ENCODE results near the gene FKBP2.

FKBP2 gene

DNA sequence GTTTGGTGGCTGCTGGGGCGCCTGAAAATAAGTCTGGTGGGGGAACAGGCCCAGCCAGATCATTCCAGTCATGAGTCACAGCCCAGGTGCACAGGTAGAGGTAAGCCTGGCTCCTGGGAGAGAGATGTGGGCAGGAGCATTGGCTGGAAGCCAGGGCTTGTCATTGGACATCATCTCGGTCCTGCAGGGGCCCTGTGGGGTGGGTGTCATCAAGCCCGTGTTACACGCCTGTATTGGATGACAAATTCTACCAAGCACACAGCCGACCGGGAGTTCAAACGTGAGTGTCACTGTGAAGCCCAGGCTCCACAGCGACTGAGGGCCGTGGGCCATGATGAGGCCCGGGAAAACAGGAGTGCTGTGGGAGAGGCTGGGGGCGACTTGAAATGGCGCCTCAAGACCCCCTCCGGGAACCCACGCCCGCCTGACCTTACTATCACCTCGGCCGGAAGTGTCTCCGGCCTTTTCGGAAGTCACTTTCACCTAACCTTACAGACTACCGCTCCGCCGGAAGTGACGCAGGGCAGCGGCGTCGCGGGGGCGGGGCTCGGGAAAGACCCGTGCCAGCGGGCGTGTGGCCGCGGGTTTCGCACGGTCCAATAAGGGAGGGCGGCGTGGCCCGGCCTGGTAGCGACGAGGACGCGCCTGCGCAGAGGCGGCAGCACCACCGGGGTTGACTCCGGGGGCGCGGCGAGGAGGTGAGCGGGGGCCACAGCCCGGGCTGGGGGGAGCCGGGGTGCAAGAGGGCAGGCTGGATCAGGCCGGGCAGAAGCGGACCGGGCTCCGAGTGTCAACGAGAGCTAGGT is at the start of gene FKBP2:
TSS of gene FKBP2 (plus strand) at position 661 of the 806 bp plus-strand sequence. CDS start 1,293 bp downstream, outside the sequence.
- peak; percentile 97 for DNase-seq

DNA sequence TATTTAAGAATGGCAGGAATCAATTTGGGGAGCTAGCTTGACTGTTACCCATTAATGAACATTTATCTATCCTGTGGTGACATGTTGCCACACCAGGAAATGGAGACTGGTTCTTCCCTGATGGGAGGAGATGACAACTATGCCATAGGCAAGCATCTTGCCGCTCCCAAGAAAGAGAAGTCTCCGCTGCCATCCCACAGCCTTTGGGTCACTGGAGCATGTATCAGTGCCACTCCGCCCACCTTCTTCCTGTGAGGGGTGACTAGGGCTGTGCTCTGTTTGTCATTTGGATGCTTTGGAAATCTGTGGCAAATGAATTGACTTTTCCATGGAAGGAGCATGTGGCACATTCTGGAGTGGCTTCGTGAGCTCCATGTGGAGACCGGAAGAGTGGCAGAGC is 48.5 kb upstream of the FKBP2 start:
- DNase-seq, result no peak

DNA sequence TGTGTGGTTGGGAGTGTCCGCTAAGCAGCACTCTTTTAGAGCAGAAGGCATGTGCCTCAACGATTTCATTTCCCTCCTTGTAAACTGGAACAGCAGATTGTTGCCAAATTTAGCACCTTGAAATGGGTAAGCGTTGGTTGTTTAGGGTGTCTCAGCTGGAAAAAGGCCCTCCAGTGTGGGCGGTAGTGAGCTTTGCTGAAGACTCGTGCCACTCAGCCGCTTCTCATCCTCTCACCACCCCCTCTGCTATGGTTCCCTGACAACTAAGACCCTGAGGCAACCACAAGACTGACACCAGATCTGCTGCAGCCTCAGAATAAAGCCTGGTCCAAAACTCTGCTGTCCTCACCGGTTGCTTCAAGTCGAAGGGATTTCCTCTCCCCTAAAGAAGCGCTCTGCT is 44.3 kb upstream of the FKBP2 start:
- no peak for DNase-seq

DNA sequence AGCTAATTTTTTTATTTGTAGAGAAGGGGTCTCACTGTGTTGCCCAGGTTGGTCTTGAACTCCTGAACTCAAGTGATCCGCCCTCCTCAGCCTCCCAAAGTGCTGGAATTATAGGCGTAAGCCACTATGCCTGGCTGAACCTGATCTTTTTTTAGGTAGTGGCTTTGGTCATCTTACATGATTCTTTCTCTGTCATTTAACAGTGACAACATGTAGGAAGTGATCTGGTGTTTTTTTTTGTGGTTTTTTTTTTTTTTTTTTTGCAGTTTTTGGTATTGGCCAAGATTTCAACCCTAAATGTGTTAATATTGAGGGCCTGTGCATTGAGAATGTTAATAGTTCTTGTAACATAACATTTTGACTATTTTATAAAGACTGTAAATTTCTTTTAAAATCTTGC is 42.4 kb upstream of the FKBP2 start:
- DNase-seq, result no peak

DNA sequence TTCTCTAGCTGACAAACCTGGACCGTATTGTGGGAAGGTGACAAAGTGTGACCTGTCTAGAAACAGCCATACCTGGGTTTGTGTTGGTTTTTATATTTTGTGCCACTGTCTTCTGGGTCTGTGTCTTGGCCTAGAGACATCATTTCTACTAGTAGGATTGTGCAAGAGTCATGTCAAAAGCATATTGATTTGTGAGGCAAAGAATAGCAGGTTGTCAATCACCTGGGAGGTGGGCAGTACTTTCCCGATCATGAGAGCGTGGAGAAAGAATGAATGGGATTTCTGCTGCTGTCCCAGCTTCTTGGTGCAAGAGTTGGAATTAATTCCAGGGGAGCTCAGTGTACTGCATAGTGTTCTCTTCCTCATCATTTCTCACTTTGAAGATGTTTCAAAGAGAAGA is 39.4 kb upstream of the FKBP2 start:
- no peak for DNase-seq

DNA sequence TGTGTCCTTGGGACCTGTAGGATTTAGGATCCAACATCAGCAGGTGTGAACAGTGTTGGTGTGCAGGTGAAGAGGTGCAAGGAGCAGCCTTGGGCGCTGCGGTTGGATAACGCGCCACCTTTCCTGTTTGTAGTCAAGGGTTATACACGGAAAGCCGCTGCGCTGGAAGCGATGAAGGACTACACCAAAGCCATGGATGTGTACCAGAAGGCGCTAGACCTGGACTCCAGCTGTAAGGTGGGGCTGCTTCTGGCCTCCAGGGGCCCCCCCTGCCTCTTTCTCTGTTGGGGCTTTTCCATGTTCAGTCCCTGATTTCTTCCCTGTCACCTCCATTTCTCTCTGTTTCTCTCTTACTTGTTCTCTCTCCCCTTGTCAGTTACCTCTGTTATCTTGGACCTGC is 37.9 kb upstream of the FKBP2 start:
- DNase-seq, result no peak

DNA sequence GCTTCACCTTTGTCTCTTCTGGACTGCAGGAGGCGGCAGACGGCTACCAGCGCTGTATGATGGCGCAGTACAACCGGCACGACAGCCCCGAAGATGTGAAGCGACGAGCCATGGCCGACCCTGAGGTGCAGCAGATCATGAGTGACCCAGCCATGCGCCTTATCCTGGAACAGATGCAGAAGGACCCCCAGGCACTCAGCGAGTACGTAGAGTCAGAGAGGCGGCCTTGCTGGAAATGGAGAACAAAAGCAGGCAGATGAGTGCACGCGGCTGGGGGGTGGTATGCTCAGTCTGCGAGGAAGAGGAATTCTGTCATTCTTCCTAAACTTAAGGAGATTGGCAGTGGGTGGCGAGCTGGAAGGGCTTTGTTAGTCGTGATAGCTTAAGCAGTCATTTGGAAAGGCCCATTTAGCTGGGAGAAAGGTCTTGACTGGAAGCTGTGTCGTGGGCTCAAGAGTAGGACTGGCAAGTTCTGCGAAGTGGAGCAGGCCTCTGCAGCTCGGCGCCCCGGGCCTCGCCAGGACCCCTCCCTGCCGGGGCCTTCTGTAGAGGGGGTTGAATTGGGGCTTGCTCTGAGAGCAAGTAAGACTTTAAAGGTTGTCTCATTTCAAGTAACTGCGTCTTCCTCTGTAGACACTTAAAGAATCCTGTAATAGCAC is 37.3 kb upstream of the FKBP2 start:
- DNase-seq, result no peak

DNA sequence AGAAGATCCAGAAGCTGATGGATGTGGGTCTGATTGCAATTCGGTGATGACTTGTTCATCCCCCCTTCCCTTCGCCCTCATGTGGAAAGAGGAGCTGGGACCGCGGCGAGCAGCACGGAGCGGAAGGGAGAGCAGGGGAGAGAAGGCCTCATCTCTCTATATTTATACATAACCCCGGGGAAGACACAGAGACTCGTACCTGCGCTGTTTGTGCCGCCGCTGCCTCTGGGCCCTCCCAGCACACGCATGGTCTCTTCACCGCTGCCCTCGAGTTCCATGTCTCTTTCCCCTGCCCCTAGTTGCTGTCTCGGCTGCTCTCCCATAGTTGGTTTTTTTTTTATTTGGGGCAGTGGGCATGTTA is 36.8 kb upstream of the FKBP2 start:
- no peak for DNase-seq

DNA sequence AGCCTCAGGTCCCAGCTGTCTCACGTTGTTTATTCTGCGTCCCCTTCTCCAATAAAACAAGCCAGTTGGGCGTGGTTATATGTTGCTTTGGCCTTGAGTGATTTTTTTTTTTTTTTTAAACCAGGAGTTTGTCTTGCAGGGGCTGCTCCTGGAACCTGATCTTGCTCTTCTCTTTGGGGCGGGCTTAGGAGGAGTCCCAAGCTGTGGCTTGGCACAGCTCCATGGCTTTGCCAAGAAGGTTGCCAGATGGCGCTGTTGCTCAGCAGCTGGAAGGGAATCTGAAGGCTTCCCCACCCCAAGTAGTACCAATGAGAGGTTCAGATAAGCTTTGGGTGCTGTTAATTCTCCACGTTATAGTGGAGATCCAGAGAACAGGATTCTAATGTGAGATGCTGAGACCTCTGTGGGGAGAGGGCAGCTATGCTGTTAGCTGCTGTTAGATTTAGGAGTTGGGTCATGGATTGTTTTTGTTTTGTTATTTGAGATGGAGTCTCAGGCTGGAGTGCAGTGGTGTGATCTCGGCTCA is 36.4 kb upstream of the FKBP2 start:
- peak; percentile 99 for DNase-seq

DNA sequence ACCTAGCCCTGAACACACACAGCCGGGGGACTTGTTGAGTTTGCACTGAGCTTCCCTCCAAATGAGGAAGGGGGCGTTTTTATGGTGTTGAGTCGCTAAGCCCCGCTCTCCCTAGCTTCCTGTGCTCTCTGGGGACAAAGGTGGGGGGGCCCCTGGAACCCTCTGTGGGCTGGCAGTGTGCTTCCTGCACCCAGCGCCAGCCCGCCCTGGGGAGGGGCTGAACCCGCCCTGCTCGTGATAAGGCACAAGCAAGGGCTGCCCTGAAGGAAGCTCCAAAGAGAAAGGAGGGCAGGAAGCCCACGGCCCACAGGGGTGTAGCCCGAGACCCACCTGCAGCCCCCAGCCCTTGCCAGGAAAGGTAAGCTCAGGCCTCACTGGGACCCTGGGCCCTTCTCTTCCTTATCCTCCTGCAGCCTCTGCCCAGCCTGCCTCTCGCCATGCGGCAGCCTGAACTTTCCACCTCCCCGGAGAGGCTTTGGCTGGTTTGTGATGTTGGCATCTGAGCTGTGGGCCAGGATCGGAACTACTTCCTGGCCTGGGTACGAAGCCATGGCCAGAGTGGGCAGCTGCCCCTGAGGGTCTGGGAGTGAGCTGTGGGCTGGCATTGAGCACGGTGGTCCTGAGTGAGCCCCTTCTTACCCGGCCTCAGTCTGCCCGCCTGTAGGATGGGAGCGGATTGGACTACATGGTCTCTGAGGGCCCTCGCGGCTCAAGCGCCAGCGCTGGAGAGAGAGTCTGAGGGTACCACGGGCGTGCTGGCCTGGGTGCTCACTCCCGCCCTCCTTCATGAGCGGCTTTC is 34.2 kb upstream of the FKBP2 start, which contains the start of gene FERMT3:
TSS of gene FERMT3 (plus strand) at position 265 of the 799 bp plus-strand sequence. CDS start 644 bp downstream, outside the sequence.
- peak; percentile 88 for DNase-seq

DNA sequence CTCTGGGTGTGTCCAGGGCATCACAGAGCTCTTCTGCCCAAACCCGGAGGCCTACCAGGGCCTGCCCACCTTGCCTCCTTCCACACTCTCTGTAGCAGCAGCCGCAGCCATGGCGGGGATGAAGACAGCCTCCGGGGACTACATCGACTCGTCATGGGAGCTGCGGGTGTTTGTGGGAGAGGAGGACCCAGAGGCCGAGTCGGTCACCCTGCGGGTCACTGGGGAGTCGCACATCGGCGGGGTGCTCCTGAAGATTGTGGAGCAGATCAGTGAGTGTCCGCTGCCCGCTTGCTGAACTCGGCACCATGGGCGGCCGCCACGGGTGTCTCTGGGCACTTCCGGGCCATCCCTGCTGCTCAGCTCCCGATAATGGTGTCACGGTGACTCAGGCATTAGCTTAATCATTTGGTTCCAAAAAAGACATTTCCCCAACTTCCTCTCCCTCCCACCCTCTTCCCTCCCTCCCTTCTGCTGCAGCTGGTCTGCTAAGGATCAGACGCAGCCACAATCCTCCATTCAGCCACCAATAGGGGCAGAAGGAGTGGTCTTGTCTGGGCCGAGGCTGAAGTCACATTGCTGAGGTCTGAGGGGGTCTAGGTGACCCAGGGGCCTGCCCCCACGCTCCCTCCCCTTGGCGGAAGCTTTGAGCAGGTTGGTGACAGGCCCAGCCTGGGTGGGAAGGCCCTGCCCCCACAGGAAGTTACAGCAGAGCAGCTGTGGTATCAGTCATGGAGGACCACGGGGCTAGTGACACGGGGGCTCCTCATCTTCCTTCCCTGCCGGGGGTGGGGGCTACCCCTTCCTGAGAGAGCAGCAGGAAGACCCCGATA is 33.4 kb upstream of the FKBP2 start:
- DNase-seq, result peak; percentile 90

DNA sequence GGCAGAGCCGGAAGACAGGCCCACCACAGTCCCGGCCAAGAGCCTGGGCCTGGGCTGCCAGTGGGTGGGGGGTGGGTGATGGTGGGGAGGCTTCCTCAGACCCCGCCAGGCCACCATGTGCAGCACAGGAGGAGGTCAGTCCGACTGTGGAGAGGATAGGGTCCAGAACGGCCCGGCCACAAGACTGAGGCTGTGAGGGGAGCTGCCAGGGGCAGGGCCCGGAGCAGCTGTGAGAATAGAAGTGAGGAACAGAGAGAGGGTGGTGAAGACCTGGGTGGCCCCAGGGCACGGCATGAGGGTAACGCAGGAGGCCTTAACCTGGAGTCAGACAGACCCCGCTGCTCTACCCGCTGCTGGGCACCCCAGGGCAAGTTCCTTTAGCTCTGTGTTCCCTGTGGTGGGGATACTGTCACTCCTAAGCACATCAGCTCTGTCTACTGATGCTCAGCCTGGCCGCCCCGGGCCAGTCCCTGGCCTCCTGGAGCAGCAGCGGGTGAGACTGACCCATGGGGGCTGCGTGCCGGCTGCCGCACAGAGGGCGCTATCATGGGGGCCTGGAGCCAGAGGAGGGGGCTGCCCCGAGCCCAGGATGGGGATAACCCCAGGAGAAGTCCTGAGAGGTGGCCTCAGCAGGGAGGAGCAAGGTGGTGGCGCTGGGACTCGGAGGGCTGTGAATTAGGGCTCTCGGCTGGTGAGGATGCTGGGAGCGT is 32.7 kb upstream of the FKBP2 start:
- no peak for DNase-seq

DNA sequence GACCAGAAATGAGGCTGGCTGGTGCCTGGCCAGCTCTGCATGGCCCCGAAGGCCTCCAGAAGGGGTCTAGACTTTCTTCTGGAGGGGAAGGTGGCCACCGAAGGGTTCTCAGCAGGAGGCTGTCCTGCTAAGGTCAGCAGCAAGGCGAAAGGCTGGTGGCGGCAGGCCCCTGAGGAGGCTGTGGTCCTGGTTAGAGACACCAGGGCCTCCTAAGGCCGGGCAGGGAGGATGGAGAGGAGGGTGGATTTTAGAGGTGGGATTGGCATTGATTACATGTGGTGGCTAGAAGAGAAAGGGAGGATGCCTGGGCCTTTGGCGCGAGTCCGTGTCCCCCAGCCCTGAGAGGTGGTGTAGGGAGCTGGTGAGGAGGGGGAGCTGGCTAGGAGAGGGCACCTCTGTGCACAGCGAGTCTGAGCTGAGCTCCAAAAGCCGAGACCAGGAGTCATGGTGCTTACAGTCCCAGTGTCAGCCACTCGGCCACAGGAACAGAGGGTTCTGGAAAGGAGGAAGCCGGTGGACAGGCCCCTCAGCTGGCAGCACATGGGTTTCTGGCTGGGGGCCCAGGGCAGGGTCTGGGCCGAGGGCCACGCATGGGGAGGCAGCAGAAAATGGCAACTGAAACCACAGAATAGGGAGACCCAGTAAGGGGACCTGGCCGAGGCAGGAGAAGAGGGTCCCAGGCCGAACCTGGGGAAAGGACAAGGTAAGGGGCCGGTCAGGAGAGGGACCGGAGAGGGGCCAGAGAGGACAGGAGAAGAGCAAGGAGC is 31.9 kb upstream of the FKBP2 start:
- no peak for DNase-seq

DNA sequence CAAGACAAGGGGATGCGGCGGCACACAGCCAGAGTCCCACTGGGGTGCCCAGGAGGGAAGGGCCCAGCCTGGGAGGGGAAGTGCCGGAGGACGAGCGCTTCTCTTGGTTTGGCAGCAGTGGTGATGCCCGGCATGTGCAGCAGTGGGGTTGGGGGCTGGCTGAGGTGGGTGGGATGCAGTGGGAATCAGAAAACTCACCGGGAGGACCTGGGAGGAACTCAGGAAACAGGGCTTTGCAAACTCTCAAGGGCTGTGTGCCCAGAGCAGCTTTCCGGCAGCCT is 31.4 kb upstream of the FKBP2 start:
- DNase-seq, result no peak

DNA sequence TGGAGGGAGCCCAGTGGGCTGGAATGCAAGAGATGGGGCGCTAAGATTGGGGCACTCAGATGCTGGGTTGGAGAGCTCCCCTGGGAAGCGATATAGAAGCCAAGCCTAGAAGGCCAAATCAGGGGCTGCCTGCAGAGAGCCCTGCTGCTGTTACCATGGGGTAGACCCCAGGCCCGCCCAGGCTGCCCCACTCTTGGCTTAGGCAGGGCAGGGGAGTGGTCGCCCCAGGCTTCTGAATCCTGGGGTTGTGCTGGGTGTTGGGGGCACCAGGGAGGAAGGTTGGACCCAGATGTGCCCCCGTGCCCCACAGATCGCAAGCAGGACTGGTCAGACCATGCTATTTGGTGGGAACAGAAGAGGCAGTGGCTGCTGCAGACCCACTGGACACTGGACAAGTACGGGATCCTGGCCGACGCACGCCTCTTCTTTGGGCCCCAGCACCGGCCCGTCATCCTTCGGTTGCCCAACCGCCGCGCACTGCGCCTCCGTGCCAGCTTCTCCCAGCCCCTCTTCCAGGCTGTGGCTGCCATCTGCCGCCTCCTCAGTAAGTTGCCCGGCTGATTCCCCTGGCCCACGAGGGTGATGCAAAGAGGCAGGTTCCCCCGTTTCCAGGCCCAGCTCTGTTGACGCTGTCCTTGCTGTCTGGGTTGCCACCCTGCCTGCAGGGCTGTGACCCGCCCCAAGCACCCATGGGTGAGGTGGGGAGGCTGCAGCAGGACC is 30.4 kb upstream of the FKBP2 start:
- DNase-seq, result no peak

DNA sequence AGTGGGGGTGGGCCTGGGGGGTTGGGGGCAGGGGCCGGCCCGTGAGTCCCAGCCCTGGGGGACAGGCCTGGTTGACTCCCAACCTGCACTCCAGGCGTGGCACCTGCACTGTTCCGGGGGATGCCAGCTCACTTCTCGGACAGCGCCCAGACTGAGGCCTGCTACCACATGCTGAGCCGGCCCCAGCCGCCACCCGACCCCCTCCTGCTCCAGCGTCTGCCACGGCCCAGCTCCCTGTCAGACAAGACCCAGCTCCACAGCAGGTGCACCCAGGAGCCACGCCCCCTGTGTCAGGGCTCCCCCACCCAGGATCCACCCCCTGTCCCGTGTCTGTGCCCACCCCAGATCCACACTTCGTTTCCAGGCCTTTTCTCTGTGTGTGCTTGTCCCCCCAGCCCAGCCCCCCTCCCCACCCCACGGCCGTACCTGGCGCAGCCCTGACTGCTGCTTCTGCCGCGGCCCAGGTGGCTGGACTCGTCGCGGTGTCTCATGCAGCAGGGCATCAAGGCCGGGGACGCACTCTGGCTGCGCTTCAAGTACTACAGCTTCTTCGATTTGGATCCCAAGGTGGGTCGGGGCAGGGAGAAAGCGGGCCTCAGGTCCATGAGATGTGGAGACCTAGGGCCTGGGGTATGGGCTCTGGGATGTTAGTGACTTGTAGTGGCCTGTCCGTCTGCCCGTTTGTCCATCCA is 29.6 kb upstream of the FKBP2 start:
- DNase-seq, result no peak

DNA sequence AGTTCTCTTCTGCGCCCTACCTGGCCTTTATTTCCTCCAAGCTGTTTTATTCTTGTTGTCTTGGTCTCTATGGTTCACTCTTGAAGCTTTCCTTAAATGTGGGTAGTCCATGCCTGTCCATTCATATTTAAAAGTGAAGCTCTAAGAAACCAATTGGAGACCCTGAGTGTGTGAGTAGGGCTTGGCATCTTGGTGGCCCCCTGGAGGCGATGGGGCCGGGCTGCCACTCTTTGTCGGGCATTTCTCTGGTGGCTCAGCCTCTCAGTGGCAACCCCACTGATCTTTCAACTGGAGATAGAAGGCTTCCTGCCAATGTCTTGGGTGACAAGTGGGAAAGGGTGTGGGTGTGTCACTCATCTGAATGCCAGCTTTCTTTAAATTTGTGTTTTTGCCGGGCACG is 24.0 kb upstream of the FKBP2 start:
- DNase-seq, result no peak

DNA sequence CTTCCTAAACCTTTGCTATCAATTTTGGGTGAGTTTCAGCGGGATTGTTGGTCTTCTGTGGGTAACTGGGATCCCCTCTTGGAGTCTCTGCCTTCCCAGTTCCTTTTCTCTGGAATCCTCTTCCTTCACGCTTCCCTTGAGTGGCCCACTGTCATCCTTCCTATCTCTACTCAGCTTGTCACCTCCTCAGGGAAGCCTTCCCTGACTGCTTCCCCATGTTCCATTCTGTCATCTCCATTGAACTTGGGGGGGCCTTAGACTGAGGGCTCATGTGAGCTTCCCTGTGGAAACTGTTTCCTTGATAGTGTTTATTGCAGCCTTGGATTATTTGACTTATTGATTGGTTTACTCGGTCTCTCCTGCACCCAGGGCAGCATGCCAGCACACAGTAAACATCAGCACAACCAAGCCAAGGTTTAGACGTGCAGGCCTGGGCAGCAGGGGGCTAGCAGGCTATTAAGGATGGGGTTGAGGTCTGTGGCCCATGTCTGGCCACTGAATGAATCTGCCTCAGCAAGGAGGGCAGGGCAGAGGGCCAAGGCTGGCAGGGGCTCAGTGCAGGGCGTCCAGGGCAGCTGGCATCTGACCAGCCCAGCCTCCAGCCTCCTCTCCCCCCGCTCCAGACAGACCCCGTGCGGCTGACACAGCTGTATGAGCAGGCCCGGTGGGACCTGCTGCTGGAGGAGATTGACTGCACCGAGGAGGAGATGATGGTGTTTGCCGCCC is 22.1 kb upstream of the FKBP2 start:
- DNase-seq, result no peak

DNA sequence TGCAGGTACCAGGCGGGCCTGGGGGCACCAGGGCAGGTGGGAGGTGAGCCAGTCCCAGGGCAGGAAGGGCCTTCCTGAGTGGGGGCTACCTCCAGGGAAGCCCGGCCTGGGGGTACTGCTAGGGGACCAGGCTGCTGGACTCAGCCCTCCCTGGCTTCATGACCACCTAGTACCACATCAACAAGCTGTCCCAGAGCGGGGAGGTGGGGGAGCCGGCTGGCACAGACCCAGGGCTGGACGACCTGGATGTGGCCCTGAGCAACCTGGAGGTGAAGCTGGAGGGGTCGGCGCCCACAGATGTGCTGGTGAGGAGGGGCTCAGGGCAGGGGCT is 21.6 kb upstream of the FKBP2 start:
- DNase-seq, result no peak

All from hematopoietic multipotent progenitor cell treated with erythropoietin and hydrocortisone succinate and interleukin-3 and kit ligand, for 8 days (in vitro differentiated cells).